Measurements from ENCODE around the gene TUSC2.

DNA sequence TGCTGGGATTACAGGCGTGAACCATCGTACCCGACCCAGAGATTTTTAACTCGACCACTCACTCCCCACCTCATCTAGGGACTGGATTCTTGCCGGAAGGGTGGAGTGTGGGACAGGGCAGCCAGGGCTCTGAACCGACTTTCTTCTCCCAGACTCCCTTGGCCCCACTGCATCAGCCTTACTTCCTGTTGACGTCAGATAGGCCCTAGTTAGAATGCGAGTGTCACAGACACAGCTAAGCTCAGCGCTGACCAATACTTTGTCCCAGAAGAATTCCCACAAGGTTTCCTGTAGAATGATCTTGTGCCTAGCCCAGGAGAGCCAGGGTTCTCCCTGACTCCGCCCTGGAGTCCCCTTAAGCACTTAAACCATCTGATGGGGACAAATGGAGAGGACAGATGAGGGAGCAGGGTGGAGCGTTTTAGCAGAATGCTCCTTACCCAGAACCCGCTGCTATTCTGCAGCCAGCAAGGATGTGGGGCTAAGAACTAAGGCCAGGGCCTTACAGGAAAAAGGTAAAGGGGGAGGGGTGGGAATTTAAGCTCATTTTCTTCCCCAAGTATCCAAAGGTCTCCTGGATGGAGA is 5.8 kb upstream of the TUSC2 start:
- TF ChIP-seq CTCF (IDR thresholded peaks at IDR 0.05; ENCODE audit: poor library complexity, severe bottlenecking): no peak
- TF ChIP-seq EZH2 (IDR thresholded peaks at IDR 0.05; ENCODE audit: borderline replicate concordance, insufficient read depth, low read length, poor library complexity, severe bottlenecking): no peak
- TF ChIP-seq POLR2AphosphoS5 (IDR thresholded peaks at IDR 0.05): no peak

Data from neural cell (in vitro differentiated cells).